HPDE6-E6E7 (cell line): Measurements from ENCODE around the gene NKX6-2.
"Not testable (repeated sequence)": the region's sequence is repeated elsewhere in the genome, so short reads cannot be mapped to it uniquely, and the experiment has no call there.

Source experiments
- DNase-seq: peaks from one replicate; pipeline ENCODE4 v3.0.0; 2011; ENCODE audit warnings: missing footprints; ENCODE audit errors: extremely low spot score

Gene NKX6-2

DNA sequence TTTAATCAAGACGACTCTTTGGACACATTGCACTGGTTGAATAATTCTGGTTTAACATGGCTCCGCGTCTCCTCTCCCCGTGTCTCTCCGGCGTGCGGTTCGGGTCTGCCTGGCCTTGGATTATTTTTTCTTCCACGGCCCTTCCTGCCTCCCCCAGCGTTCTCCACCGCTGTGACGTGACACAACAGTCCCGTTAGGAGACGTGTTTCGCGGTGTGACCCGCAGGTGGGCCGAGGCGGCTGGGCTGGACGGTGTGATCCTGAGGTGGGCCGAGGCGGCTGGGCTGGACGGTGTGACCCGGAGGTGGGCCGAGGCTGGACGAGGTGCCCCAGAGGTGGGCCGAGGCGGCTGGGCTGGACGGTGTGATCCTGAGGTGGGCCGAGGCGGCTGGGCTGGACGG lies 12.0 kb upstream of the NKX6-2 start:
- DNase-seq = not testable (repeated sequence)

DNA sequence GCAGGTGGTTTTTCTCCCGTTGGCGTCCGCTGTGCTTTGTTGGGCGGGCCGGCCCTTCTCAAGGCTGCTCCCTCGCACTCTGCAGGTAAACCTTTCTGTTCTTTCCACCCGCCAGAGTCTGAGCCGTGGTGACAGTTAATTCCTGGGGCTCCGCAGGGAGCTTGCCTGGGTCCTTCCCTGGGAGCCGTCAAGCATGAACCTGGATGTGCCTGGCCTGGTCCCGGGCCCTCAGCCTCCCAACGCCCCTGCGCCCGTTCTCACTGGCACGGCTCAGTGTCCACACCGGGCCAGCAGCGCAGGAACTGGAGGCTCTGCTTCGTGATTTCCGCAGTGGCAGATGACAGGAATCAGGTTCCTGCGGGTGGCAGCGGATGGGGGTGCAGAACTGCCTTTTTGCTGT lies 10.9 kb upstream of the NKX6-2 start:
- no peak for DNase-seq

DNA sequence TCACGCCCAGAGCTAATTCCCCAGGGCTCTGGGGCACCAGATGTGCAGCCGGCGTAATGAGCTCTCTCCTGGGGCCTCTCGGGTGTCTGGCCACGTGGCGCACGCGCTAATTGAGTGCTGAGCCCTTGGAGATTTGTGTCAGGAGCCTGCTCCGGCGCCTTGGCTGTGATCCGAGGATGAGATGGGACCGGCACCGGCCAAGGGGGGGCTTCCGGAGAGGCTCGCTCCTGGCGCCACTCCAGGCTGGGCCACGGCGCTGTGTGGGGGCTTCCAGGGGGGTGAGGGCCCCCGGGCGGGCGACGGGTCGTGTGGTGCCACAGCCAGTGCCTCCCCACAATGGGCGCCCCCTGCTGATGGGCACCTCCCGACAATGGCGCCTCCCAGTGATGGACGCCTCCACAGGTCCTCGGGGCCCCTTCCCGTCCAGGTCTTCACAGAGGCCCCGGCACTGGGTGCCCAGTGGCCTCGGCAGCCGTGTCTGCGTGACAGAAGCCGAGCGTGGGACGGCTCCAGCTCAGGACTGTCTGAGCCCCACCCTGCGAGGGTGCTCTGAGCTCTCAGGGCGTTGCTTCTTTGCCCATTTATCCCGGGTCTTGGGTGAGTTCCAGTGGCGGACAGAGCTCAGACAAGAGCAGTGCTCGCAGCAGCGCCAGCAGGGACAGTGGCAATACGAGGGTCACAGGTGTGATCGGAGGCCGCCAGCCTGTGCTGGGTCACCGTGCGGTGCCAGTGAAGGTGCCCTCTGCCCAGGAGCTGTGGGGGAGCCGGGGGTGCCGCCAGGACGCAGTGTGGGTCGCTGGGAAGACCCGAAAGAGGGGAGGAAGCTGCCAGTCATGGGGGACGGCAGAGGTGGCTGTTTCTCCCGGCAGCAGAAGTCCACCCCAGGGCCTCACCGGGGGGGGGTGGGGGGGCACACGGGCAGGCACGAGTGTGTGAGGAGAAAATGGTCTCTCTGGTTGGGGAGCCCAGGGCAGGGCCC lies 8.2 kb upstream of the NKX6-2 start:
- no peak for DNase-seq

DNA sequence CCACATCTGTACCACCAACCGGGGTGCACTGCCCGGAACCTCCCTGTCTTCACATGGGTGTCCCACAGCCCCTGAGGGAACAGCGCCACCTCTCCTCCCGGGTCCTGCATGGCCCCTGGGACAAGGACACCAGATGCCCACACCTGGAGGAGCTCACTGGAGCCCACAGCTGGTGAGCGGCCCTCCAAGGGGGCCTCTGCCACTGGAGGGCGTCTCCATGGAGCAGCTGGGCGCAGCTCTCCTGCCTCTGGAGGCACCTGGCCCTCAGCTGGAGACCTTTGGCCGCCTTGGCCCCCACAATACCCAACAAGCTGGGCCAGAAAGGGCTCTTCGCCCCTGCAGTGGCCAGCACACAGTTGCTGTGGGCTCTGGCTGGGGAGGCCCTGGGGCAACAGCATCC lies 7.3 kb upstream of the NKX6-2 start:
- DNase-seq = no peak

DNA sequence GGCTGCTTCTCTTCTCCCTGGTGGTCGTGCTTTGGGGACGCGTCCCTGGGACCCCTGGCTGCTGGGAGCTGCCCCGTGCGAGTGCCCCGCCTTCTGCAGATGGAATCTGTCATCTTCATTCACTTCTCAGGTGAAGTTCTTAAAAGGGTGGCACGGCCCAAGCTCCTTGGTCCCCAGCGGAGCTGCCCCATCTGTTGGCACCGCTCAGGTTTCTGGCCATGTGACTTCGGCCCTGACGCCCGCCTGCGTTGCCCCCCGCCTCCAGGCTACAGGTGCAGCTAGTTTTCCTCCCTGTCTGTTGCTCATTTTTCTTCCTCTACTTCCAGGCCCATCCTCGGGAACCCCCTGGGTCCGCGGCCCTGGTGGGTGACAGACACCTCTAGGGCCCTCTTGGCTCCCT lies 6.8 kb upstream of the NKX6-2 start:
- no peak for DNase-seq

DNA sequence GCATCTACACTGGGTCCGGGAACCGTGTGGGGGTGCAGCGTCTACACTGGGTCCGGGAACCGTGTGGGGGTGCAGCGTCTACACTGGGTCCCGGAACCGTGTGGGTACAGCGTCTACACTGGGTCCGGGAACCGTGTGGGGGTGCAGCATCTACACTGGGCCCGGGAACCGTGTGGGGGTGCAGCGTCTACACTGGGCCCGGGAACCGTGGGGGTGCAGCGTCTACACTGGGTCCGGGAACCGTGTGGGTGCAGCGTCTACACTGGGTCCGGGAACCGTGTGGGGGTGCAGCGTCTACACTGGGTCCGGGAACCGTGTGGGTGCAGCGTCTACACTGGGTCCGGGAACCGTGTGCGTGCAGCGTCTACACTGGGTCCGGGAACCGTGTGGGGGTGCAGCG lies 6.2 kb upstream of the NKX6-2 start:
- DNase-seq = not testable (repeated sequence)

DNA sequence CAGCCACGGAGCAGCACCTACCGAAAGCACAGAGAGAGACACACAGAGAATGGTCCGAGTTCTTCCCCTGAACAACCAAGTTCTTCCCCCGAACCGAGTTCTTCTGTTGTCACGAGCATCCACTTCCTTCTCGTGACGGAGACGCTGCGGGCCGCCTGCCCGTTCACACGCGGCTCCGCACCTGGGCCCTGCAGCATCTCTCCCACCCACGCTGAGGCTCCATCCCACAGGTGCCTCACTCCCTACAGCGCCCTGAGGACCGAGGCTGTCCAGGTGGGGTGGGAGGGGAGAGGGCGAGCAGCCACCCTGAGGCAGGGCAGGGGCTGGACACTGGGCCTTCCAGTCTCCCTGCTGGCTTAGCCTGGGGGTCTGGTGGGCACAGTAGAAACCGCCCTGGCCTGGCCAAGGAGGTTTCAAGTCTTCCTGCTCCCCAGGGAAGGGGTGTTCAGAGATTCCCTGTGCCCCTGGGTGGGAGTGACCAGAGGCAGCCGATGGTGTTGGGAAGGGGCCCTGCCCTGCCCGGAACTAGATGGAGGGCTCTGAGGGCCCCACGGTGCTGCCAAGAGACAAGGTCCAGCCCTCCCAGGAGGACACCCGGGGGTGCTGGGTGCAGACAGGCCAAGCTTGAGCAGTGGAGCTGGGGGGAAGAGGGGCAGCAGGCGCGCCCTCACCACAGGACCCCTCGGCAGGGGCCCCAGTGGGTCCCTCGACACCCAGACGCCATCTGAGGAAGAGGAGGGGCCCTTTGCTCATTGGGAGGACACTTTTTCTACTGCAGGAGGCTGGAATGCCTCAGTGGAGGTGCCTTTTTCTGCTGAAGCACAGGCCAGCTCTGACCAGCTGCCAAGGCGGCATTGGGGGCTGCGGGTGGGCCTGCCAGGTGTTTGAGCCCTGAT lies 5.2 kb upstream of the NKX6-2 start:
- DNase-seq = no peak

DNA sequence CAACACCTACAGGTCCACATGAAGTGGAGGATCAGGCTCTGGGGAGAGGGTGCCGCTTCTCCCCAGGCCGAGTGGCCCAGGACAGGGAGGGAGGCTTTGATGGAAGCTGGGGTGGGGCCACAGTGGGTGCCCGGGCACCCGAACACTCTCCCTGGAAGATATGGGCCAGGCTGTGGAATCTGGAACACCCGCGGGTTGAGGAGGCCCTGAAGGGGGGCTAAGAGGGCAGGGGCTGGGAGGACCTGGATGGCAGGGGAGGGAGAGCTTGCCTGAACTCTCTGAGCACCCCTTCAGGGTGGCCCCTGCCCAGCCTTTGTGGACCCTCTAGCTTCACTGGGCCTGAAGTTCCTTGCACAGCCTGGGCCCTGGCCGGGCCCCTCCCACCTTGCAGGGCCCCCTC lies 4.5 kb upstream of the NKX6-2 start:
- DNase-seq = no peak

DNA sequence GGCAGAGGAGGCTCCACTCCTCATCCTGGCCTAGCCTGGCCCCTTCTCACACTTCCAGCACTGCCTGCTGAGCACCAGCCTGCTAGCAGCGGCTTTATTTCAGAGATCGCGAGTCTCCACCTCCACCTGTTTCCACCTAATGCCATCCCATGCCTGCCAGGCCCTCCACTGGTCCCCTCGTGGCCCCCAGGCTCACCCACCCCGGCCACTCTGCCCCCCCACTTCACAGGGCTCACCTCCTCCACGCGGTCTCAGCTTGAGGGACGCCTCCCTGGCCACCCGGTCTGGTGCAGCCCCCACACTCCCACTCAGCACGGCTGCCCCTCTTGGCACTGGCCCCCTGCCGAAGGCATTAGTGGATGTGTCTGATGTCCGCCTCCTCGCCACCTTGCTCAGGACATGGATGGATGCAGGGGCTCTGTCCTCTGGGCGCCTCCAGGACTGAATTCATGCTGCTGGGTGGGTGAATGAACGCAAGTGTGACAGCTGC lies 3.8 kb upstream of the NKX6-2 start:
- DNase-seq = no peak

DNA sequence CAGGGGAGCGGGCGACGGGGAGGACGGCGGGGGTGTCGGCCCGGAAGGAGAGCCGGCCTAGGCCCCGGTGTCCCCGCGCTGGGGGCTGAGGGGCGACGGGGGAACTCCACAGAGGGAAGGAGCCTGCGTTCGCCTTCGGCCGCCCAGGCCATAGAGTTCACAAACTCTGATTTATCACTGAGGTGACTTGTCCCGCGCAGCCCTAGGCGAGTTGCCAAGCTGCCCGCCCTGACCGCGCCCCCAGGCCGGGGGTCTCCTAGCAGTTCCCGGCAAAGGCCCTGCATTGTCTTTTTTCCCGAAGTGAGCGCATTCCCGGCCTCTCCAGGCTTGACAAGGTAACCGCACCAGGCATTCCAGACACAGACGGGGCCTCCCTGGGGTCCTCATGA lies 2.9 kb upstream of the NKX6-2 start:
- no peak for DNase-seq

DNA sequence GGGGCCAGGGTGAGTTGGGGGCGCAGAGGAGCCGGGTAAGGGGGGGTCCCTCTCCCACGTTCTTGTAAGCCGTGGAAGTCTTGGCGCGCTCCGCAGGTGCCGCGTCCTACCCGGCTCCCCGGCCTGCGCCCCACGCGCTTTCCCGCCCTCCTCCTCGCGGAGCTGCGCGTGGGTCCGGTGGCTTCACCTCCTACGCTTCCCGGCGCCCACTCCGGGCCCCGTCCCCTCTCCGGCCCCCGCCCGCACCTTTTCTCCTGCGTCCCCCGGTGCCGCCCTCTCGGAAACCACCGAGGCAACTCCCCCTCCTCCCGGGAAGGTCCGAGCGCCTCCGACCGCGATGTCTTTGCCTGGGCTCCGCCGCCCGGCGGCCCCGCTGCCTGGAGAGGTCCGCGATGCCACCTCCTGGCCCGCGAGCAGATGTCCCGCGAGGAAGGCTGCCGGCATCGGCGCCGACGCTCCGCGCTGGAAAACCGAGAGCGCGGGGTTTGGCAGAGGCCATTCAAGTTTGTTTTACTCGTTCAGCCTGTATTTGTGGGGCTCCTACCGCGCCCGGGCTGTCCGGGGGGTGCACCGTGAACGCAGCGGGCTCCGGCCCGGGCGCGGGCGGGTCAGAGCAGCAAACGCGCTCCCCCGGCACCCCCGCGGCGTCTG lies 2.4 kb upstream of the NKX6-2 start:
- no peak for DNase-seq

DNA sequence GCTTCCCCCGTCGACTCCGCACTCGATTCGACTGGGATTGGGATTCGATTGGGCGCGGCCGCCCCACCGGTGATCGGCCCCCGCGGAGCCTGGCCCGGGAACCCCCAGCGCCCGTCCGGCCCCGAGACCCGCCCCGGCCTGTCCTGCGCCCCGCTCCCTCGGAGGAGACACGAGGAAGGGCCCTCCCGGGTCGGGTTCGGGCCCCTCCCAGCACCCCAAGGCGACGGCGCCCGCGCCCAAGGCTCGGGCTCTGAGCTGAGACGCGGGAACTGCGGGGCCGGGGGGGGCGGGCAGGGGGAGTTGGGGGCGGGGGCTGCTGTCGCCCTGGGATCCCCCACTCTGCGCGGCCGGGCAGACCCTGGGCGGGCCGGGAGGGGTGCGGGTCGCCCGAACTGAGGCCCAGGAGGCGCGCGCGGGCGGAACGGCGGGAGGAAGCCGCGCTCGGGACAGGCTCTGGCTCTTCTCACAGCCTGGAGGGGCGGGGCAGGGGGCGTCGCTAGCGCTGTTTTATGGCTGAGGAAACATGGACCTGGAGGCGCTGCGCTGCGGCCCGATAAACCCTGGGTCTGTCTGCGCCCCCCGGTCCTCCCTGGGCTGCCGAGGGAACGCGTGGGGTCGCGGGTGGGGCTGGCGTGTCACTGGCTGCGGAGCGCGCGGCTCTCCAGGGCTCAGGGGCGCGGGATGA lies 1.7 kb upstream of the NKX6-2 start:
- no peak for DNase-seq

DNA sequence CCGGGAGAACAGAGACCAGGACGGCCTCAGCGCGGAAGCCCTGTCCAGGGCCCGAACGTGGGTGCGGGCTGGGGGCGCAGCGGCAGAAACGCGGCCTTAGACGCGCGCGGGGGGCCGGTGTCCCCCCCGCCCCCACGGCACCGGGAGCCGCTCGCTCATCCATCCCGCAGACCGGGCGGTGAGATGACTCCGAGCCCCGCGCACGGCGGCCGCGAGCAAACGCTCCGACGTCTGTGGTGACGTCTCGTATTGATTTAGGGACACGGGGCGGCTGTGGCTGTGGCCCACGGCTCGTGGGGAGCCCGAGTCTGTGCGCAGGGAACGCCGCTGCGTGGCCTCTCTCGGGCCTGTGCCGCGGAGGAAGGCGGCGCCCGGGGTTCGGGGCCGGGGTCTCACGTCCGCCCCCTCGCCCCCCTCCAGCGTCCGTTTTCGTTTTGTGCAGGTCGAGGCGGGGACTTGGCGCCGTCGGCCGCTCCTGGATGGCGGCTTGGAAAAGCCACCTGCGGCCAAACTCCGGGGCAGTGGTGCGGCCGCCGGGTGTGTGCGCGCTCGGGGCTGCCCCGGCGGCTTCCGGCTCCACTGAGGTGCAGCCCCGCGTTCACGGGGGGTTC lies 1.0 kb upstream of the NKX6-2 start:
- DNase-seq = no peak

DNA sequence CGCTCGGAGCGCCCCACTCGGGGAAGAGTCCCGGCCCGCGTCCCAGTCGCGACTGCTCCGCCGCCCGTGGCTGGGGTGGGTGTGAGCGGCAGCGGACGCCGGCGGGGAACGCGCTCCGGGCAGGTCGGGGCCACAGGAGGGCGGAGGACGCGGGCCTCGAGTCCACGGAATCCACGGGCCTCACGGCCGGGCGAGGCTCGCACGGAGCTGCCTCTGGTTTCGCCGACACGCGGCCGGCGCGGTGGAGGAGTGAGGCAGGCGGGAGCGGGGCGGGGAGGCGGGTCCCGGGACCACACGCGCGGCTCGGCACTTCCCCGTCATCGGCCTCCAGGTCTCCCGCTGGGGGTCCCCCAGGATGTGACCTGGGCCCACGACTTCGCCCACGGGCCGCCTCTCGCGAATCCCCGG lies 533 bp upstream of the NKX6-2 start:
- DNase-seq = no peak

DNA sequence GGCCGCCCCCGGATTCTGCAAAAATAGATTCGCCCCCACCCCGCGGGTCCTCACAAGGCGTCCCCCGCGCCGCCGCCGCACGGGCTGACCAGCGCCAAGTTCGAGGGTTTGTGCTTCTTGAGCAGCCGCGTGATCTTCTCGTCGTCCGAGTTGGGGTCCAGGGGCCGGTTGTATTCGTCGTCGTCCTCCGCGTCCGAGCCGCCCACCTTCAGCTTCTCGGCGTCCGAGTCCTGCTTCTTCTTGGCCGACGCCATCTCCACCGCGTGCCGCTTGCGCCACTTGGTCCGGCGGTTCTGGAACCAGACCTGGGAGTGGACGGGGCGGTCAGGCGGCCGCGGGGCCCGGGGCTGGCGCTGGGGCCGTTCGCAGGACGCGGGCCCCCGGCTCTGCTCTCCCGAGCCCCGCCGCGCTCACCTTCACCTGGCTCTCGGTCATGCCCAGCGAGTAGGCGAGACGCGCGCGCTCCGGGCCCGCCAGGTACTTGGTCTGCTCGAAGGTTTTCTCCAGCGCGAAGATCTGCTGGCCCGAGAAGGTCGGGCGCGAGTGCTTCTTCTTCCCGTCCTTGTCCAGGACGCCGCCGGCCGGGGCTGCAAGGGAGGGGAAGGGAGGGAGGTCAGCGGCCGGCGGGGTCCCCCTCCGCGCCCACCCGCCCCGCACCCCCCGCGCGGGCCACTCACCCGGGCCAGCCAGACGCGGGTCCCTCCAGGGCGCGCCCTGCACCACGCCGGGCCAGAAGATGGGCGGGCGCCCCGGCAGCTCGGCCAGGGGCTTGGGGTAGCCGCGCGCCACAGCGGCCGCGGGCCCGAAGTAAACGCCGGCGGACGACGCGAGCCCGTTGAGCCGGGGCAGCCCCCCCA lies 853 bp downstream of the NKX6-2 start:
- DNase-seq = no peak

DNA sequence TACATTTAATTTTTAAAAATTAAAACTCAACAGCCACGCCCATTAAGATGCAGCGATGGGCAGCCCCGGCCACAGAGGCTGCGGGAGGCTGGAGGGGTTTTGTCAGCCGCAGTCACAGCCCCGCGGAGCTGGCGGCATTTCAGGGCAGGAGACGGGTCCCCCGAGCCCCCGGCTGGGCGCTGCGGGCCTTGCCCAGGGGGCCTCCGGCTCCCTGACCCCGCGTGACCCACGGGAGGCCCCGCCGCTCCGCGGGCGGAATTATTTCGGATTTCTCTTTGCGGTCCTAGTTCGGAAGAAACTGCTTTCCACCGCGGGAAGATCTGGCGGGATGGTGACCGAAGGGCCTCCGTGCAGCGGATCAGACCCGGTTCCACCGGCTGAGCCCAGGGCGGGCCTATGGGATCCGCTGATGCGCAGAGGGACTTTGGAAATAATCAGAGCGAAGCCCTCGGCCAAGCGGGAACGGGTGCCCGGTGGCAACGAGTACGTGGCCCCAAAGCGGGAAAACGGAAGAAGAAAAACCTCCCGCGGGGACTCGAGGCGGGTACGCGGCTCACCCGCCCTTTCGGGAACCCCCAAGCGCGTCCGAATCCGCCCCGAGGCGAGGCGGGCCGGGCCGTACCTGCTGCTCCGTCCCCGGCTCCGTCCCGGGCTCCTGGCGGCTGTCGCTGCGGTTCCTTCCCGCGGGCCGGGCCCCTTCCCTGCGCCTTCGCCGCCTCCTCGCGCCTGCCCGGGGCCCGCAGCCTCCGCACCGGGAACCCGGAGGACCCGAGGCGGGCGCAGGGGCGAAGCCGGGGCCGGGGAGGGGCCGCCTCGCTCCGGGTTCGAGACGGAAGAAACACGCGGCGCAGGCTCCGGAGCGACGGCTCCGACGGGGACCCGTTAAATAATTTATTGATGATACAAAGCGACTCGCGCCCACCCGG lies 1.7 kb downstream of the NKX6-2 start:
- no peak for DNase-seq

DNA sequence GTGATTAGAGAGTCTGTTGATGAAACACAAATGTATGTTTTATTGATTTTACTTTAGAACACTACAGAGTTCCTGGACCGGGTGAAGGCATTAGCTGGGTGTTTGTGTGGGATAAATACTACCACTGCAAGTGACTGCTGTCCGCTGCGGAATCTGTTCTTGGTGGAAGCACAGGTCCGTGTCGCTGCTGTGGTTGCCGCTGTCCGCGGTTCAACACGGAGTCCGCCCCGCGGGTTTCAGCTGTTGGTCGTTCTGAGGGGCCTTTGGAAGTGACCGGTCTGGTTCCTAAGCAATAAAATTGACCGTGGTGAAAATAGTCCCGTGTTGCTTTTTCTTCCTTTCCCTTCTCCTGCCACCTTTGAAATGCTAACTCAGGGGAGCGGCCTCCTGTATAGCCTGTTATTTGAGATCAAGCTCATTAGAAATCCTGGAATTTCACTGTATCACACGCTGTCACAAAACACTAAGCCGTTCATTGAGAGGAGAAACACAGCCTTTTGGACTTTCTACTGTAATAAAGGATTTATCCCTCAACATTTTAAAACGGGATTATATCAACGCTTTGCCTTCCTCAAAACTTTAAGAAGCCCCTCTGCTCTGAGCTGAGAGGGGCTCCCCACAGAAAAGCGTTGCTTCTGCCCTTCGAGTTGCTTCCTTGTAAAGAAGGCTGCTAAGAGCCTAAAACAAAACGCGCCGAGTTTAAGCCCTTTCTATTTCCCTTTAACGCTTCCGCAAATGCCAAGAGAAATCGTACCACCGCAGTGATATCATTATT lies 2.6 kb downstream of the NKX6-2 start:
- no peak for DNase-seq

DNA sequence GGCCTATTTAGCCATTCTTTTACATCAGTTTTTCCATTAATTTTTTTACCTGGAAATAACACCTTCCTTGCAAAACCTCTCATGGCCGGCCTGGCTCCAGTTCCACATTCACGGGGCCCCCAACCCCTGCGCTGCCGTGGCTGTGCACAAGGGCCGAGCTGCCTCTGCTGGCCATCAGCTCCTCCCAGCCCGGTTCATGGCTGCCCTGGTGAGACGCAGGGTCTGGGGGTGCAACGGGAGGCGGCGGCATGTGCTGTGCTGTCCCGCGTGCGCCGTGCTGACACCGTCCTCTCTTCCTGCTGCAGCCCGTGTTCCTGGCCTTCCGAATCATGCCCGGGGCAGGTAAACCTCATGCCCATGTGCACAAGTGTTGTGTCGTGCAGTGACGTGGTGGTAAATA lies 4.4 kb downstream of the NKX6-2 start:
- no peak for DNase-seq
